GM18498 (cell line): ENCODE data around the gene SHISA3.

Experiments used
- ATAC-seq: cut with Tn5 transposase; IDR thresholded peaks from one replicate; pipeline ENCODE4 v1.9.1; 2021; ENCODE audit warnings: mild to moderate bottlenecking, moderate library complexity; ENCODE audit not compliant: unreplicated experiment

The SHISA3 gene

DNA sequence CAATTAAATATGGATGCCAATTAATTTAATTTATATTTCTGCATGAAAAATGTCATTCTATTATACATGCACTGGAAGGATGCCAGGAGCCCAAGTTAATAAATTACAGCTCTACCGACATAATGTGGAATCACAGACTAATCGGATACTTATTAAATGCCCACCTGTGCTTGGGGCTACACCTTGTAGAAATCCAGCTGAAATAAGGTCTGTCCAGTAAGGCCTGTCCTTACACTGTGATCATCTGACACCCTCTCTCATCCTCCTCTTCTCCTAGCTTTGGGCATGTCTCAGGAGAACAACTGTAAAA lies 6.0 kb upstream of the SHISA3 start:
- no peak for ATAC-seq

DNA sequence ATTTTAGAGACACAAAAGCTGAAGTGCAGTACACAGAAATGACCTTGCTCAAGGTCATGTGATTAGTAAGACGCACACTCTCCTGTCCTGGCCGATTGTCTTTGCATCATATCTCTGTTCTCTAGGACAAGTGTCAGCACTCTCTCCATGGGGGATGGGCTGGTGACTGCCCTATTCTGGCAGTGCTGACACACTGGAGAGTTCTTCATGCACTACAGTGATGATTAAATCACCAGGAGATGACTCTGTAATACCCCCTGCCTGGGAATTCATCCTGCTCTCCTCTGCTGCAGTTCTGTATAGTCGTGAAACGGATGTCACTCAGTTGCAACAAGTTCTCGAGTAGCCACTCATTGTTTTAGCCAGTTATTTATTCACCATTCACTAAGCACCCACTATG lies 5.3 kb upstream of the SHISA3 start:
- ATAC-seq = no peak

DNA sequence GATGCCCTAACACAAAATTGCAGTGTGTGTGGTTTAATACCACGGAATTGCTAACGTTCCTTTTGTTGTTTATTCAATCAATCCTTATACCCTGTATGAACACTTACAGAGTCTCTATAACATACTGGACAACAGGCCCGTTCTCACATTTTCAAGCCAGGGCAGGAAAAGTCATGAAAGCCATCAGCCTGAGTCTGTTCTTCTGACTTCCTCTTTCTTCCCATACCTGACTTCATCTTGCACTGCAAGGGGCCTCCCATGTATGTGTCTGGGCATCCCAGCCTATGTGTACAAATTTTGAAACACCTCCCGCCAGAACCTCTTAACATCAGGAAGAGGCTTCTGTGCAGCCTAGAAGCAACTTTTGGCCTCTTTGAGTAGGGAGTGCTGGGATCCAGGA lies 4.9 kb upstream of the SHISA3 start:
- no peak for ATAC-seq

DNA sequence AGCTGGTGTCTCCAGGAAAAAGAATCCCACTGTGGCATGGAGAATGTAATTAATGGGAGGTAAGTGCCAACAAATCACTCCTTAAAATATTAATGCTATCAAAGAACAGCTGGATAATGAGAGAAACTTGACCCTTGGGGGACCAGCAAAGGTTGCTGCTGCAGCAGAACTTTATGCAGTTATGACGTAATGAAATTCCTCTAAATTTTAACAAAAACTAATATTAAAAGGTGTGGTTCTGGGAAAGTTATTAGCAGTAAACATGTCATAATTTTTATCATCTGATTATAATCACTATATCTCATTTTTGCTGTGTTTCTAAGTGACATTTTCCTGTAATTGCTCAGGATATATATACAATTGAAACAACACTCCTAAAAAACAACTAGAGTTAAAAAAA lies 1.7 kb upstream of the SHISA3 start:
- ATAC-seq = no peak

DNA sequence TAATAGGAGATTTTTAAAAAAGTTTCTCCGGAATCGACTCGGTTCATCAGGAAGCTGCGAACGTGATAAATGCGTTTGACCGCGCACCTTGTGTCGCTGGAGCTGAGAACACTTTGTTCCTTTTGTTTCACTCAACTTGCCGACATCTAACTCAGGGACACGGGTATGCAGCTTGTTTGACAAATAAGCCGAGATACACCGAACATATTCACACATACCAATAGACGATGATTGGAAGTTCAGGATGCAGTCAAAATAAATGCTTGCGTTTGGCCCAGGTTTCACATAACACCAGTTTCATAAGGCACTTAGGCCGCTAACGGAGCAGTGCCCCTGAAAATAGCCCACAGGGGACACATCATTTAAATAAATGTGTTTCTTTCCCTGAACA lies 932 bp upstream of the SHISA3 start:
- ATAC-seq = no peak

DNA sequence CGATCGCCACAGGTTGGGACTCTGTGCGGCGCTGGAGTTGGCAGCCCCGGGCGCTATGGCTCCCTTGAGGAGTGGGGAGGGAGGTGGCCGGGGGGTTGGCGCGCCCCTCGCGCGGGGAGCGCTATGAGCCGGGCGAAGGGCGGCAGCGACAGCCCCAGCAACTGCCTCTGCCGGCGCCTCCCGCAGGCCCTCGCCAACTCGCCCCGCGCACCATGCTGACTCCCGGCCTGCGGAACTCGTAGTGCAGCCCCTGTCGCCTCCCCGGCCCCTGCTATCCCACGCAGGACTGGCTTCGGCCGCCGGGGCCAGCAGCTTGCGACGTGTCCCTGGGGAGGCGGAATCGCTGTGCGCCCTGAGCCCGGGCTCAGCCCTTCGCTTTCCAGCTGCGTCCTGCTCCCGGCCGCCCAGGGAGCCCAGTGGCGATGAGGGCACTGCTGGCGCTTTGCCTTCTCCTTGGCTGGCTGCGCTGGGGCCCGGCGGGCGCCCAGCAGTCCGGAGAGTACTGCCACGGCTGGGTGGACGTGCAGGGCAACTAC lies 415 bp downstream of the SHISA3 start:
- ATAC-seq = peak; percentile 44

DNA sequence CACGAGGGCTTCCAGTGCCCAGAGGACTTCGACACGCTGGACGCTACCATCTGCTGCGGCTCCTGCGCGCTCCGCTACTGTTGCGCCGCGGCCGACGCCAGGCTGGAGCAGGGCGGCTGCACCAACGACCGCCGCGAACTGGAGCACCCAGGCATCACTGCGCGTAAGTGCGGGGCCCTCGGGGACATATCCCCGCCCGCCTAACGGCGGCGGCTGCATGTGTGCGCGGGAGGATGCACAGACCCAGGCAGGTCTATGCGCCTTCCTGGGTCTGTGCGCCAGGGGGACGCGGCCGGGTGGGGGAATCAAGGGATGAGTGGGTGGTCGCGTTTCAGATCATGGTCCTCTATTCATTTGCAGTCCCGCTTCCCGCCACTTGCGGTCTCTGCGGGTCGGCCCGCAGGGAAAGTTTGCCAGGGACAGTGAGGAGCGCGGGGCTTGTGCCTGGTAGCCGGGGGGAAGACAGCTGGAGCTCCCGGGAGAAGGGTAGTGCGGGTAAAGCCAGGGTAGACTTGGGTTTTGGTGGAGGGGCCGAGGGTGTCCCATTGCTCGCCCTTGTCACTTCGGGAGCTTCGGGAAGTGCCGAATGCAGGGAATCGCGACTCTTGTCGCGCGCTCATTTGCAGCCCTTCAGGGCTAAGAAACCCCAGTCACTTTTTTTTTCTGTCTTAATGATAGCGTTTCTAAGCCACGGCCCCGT lies 1.0 kb downstream of the SHISA3 start:
- peak; percentile 43 for ATAC-seq

DNA sequence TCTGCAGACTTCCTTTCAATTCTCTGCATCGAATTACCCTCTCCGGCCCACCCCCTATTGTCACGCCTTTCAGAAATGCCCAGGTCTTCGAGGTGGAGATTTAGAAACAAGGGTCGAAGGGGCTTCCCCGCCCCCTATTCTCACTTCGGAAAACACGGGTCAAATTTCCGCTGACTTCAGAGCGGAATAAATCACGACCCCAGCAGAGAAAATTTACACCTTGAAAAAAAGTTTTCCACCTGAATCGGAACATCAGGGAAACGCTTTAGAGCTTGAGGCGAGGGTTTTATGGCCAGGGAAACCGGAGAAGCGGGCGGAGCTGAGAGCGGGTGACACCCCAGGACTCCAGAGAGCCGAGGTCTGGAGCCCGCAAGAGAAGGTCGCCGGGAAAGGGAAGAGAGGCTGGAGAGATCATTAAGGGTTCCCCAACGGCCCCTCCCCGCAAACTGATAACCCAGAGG lies 1.6 kb downstream of the SHISA3 start:
- ATAC-seq = no peak

DNA sequence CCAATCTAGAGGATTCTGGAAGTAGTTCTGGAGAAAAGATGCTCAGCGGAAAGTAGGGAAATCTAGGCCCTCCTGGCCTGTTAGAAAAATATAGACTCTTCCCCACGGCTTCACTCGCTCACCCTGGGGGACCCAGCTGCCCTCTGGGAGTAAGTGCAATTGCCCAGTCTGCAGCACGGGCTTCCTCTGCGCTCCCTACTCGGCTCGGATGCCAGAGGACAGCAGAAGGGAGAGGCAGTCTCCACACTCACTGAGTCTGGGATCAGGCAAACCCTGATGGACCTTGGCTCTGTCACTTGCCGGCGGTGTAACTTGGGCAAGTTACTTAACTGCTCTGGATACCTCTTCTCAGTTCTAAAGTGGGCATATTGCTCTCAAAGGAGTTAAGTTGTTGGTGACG lies 2.1 kb downstream of the SHISA3 start:
- ATAC-seq = no peak

DNA sequence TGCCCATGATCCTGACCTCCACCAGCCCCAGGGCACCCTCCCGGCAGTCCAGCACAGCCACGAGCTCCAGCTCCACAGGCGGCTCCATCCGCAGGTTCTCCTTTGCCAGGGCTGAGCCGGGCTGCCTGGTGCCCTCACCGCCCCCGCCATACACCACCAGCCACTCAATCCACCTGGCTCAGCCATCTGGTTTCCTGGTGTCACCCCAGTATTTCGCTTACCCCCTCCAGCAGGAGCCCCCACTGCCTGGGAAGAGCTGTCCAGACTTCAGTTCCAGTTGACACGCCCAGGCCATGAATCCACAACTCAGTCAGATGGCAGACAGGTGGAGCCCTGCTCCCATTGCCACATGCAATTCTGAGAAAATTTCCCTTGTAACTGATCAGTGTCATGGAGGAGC lies 3.9 kb downstream of the SHISA3 start:
- ATAC-seq = no peak

DNA sequence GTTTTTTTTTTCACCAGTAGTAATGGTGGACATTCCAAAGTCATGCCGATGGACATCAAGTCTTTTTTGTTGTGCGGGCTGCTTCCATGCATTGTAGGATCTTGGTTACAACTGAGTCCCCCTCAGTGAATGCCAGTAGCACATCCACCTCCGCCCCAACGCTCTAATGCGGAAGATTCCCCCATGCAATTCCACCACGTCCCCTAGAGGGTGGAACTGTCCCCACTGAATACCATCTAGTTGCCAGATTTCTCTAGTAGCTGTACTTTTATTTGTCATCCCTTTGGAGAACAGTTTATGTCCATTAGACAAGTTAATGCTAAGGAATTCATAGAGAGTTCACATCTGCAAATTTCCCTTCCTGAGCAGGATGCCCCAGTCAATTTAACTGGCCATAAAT lies 6.7 kb downstream of the SHISA3 start:
- no peak for ATAC-seq

DNA sequence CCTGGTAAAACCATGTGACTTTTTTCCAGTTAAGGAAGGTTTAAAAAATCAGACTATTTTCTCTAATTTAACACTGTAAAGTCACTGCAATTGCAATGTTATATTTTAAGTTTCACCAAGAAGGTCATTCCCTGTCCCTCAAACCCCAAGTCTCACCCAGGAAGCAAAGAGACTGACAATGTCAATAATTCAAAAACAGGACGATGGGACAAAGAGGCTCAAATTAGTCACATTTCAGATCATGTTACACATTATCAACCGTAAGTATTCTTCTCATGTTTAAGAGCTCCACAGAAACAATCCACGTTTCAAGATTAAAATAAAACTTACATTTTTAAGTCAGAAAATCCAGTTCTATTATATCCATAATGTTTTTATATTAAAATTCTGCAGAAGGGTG lies 13.2 kb downstream of the SHISA3 start:
- no peak for ATAC-seq

DNA sequence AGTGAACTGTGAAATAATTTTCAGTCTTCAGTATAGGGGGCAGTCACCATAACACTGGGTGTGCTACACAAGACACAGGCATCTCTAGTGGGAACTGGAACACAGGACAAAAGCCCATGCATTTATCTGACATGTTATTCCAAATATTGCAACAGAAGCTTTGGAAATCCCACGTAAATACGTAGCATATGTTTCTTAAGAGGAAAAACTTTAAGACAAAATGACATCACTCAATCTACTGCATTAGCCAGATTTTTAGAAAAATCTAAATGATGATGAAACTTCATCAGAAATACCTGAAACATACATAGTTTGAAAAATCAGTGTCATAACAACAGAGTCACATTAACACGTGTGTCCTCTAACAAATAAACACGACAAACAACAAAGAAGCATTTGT lies 14.5 kb downstream of the SHISA3 start:
- no peak for ATAC-seq

DNA sequence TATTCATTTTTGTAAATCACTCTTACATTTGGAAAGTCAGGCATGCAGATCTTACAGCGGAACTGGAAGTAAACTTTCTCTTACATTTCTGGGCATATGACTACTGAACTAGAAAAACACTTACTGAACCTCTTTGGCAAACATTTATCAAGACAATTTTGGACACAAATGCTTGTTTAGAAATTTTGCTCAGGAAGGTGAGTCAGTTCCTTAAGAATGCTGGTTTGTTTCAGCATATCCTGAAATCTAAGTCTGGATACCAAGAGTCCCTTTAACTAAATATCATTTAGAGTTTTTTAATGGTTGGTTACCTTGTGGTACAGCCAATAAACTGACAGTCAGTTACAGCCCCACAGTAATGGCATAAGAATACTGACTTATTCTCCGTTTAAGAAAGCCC lies 15.0 kb downstream of the SHISA3 start:
- no peak for ATAC-seq

DNA sequence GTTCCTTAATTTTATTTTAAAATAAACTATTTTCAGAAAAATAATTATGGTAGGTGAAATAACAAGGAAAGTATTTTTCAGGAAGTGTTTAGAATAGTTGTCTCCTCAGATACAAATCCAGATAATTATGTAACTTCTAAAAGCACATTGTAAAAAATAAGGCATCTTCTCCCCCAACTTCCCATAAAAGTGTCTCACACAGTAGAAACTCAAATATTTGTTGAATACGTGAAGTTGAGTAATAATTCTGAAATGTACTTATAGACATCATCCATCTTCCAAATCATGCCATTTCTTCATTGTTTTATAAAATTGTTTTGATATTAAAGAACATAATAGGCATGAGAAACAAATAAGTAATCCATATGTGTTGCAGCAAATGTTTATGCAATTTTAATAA lies 18.0 kb downstream of the SHISA3 start:
- ATAC-seq = no peak

DNA sequence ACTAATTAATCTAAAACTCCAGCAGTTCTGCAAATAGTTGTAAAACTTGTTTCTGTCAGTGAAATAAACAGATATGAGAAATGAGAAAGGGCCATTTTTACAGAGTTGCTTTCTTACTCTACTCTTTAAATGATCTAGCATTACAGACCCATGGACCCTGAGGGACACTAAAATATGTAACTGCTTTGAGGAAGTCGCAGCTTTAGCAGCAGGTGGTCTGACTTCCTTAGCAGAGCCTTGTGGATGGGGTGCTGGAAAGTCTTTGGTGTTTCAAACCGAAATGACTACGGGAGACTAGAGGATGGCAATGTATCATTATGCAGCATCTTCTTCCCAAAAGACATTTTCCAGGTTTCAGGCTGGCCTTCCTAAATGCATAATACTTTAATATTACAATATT lies 18.7 kb downstream of the SHISA3 start:
- ATAC-seq = no peak

DNA sequence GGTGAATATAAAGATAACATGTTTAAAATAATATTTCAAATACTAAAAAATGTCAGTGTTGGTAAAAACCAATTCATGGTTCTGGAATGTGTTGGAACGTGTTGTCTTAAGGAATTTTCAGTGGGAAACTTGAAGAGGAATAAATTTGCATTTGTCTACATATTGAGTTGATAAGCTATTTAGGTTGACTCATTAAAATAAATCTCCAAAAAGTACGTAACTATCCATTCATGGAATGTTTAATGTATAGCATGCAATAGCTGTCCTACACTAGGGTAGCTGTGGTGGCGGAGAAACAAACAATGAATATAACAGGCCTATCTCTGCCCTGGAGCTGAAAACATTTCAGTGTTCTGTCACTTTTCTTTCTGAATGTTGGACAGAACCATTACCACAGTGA lies 20.3 kb downstream of the SHISA3 start:
- no peak for ATAC-seq

DNA sequence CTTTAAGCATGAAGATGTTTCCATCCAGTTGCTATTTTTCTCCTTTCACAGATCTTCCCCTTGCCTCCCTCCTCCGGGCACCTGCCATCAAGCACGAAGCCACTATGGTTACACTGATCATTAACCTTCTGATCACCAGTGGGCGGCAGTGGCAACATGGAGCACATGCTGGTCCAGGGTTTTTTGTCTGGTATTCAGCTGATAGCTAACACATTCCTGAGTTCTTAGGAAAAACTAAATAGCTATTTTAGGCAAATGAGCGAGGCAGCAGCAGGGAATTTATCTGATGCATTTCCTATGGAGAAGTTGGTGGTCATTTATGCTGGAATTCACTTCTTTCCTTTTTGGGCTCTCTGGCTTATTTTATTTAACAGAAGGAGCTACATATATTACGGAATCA lies 22.9 kb downstream of the SHISA3 start:
- no peak for ATAC-seq

DNA sequence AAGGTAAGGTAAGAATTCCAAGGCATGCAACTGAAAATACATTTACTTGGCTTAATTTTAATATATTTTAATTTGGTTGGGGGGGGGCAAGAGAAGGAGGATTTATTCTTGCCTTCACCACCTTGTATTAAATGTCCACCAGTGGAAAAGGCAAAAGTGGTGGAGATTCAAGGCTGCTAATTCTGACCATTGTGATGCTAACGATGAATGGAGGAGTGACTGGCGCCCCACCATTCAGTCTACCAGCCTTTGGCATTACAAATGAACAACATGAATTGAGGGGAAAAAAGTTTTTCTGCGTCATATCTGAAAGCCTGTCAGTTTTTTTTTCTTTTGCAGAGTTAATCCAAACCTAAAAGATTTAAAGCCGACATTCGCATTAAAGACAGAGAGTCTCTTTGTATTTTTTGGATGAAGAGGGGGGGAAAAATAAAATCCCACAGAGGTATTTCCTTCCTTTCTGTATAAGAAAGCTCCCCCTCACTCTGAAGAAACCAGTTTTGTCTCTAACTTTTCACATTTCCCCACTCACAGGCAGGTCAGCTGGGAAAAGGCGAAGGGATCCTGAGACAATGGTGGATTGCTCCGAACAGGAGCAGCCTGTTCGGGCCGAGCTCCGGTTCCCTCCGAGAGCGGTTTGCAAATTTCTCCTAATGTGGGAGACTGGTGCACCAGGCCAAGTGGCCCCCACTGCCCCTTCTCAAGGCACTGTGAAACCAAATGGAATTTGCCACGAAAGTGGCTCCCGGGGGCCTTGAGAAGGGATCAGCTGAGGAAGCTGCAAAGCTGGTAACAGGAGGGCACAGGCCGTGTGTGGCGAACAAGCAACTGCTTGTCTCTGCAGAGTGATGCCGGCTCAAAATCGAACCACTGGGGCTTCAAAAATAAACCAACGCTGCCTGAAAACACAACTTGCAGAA lies 28.1 kb downstream of the SHISA3 start:
- no peak for ATAC-seq

DNA sequence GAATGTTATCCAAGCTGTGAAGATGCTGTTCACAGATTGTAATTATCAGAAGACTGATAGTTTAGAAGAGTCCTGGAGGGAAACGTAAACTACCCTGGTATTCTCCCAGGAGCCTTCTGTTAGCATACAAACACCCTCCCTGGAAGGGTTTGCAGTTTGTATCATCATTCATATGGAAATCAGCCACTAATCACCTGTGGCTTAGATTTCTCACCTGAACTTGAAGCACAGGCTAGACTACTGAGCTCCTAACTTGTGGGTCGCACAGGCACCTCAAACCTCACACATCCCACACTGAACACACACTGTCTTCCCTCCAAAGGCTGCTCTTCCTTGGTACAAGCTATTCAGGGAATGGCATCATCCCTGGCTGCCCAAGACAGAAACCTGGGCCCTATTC lies 30.7 kb downstream of the SHISA3 start:
- ATAC-seq = no peak

DNA sequence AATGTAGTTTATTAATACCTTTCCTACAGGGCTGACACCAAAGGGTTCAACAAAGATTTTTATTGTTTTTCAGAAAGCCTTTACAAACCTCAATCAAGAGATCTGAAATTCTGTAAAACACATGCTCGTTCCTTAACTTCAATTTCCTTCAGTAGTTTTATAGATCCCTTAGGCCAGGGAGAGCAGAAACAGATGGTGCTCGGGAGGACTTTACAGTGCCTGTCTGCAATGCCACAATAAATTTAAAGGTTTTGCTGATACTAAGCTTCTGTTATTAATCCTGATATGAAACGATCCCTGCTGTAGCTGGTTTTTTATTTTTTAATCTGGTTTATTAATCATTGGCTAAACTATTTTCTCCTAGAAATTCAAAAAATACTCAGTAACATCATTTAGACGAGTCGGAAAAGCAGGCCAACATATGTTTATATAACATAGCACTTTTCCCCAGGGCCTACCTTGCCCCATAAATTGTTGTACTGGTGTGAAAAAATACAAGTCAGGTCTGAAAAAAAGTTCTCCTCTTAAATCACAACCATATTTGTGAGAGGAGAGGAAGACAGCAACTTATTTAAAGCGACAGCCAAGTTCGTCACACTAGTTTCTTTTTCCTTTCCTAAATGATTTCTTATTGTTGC lies 39.8 kb downstream of the SHISA3 start:
- ATAC-seq = no peak

DNA sequence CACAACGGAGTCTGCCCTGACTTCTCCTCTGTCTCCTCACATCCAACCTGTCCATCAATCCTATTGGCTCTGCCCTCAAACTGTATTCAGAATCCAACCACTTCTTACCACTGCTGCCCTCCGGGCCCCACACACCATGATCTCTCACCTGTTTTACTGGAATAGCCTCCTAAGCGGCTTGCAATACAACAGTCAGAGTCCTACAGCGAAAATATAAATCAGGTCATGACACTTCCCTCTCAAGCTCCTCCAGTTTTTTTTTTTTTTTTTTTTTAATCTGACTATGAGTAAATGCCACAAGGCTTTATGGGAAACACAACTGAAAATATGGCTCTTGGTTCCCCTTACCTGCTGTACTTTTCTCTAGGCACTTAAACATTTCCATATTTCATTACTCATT lies 42.8 kb downstream of the SHISA3 start:
- ATAC-seq = no peak
